Small intestine (tissue), 4 donors: Measurements from ENCODE around the gene GREB1L. TPM values are rescaled to one million over a fixed set of nuclear protein-coding genes. Genes with fewer than 3 reads are reported as not detected.

Experiments used
- polyA plus RNA-seq, 4 donors: library from polyadenylated mRNA; stranded (reverse) in 3 of 4; unstranded in 1 of 4; fragments of 200-250 nt in 3 of 4; fragments of 120-200 nt in 1 of 4; gene quantifications; one replicate each; pipeline versions ENCODE4 v1.2.1 to v1.2.3, GENCODE V29; 2013
- donor health status: healthy with polysubstance abuse.
- donor health status: Bipolar disorder and iron deficiency.
- donor health status: healthy.

GREB1L gene
- polyA plus RNA-seq, 4 donors, result under 0.01 to 2.4 (median 0.52) TPM; not detected in 1

Other genes with a start within 250 kb of the GREB1L start
- 10 to 100 TPM in 3 of 4 donors, 1 to 10 TPM in 1; 6.8 to 42.3 (median 12.4) TPM for gene ROCK1, start 130.4 kb upstream of the GREB1L start, polyA plus RNA-seq